ENCODE data around the gene UBAP2. TPM values are rescaled to one million over a fixed set of nuclear protein-coding genes. Genes with fewer than 3 reads are reported as not detected.

The UBAP2 gene
- polyA plus RNA-seq, 1 of the 3 experiments (the other 2 are of a cell fraction), result 15.8 TPM

DNA sequence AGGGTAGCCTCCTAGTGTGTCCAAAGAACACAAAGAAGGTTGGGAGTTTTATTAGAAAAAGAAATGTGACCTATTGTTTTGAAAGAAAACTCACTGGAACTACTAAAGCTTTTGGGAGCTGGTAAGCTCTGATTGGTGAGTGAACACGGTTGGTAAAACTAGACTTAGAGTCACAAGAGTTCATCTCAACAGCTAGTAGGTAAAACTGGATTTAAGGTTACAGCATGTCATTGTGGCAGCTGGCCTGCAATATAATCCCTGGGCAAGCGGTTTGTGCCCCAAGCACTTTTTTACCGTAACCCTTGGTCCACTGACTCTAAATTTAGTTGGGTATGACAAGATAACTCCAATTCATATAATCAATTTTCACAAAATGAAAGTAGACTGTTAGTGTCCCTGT is 47.4 kb downstream of the UBAP2 start:
- Histone ChIP-seq H3K9me2 (no peaks in the 10 kb centered on the region), H3F3A (replicated peaks; ENCODE audit: insufficient read depth) (peaks cover 4% of the 10 kb centered on the region), H2AFZ (ENCODE audit: low read depth) (no peak overlapping the region), H4K20me1 (ENCODE audit: insufficient read depth) (no peaks in the 10 kb centered on the region), H3K79me2 (ENCODE audit: insufficient read depth) (peaks cover 28% of the 10 kb centered on the region; the same call in 1 of the 2 replicates), H3K36me3 (replicated peaks in 1 of 2; ENCODE audit: control insufficient read depth in 1 of 2, insufficient read depth in 2 of 2, low read length in 1 of 2) (peaks cover 16 to 34% of the 10 kb centered on the region in 2 experiments), H3K27me3 (ENCODE audit: insufficient read depth) (no peaks in the 10 kb centered on the region), H3K4me2 (no peak overlapping the region), H3K9ac (no peak overlapping the region), H3K4me1 (ENCODE audit: control insufficient read depth in 1 of 2, insufficient read depth in 2 of 2, low read depth in 1 of 2, low read length in 1 of 2) (no peaks in the 10 kb centered on the region), H3K4me3 (ENCODE audit: low read depth in 2 of 2, low read length in 1 of 2) (no peak overlapping the region), H3K9me3 (no peaks in the 10 kb centered on the region), H3K27ac (ENCODE audit: low read depth in 2 of 2, low read length in 1 of 2) (no peak overlapping the region)
- no peak for DNase-seq
- ChIA-PET CTCF (no interaction called here), POLR2A (no interaction called here)
- TF ChIP-seq EP300 (IDR thresholded peaks at IDR 0.05; ENCODE audit: borderline replicate concordance in 1 of 2, low read depth in 1 of 2, low read length in 1 of 2), result no peak
- no peak for TF ChIP-seq JUND (IDR thresholded peaks at IDR 0.05)
- no peak for TF ChIP-seq PBX3 (IDR thresholded peaks at IDR 0.05)
- TF ChIP-seq TCF12 (IDR thresholded peaks at IDR 0.05), result no peak
- TF ChIP-seq, protein P1, sequence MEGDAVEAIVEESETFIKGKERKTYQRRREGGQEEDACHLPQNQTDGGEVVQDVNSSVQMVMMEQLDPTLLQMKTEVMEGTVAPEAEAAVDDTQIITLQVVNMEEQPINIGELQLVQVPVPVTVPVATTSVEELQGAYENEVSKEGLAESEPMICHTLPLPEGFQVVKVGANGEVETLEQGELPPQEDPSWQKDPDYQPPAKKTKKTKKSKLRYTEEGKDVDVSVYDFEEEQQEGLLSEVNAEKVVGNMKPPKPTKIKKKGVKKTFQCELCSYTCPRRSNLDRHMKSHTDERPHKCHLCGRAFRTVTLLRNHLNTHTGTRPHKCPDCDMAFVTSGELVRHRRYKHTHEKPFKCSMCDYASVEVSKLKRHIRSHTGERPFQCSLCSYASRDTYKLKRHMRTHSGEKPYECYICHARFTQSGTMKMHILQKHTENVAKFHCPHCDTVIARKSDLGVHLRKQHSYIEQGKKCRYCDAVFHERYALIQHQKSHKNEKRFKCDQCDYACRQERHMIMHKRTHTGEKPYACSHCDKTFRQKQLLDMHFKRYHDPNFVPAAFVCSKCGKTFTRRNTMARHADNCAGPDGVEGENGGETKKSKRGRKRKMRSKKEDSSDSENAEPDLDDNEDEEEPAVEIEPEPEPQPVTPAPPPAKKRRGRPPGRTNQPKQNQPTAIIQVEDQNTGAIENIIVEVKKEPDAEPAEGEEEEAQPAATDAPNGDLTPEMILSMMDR (IDR thresholded peaks at IDR 0.05), result no peak
- no peak for TF ChIP-seq SMC3 (IDR thresholded peaks at IDR 0.05; ENCODE audit: low read depth, low read length)
- no peak for TF ChIP-seq NFIC (IDR thresholded peaks at IDR 0.05; ENCODE audit: borderline replicate concordance)
- TF ChIP-seq, protein P2, sequence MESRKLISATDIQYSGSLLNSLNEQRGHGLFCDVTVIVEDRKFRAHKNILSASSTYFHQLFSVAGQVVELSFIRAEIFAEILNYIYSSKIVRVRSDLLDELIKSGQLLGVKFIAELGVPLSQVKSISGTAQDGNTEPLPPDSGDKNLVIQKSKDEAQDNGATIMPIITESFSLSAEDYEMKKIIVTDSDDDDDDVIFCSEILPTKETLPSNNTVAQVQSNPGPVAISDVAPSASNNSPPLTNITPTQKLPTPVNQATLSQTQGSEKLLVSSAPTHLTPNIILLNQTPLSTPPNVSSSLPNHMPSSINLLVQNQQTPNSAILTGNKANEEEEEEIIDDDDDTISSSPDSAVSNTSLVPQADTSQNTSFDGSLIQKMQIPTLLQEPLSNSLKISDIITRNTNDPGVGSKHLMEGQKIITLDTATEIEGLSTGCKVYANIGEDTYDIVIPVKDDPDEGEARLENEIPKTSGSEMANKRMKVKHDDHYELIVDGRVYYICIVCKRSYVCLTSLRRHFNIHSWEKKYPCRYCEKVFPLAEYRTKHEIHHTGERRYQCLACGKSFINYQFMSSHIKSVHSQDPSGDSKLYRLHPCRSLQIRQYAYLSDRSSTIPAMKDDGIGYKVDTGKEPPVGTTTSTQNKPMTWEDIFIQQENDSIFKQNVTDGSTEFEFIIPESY (IDR thresholded peaks at IDR 0.05; ENCODE audit: borderline replicate concordance, low read depth), result no peak
- no peak for TF ChIP-seq CHD2 (IDR thresholded peaks at IDR 0.05; ENCODE audit: low read length, partially characterized antibody)
- no peak for TF ChIP-seq RXRA (IDR thresholded peaks at IDR 0.05; ENCODE audit: borderline replicate concordance, low read depth)
- no peak for TF ChIP-seq TAF1 (IDR thresholded peaks at IDR 0.05; ENCODE audit: borderline replicate concordance, low read depth, low read length)
- no peak for TF ChIP-seq MAX (IDR thresholded peaks at IDR 0.05; ENCODE audit: low read depth)
- 93% methylated on average over 3 of the region's 3 CpGs for WGBS (ENCODE audit: low lambda C conversion rate)

DNA sequence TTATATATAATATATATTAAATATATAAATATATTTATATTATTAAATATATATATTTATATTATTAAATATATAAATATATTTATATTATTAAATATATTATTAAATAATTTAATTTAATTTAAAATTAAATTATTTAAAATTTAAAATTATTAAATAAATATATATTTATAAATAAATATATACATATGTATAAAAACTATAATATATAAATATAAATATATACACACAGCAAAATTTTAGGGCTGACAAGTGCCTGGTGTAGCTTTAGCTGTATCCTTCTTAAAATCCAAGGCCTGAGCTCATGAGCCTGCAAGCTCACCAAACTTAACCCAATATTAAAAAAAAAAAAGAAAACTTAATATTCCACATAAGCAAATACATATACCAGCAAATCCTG is 53.2 kb downstream of the UBAP2 start:
- no peak overlapping the region for H3K9ac ChIP-seq
- H3K79me2 ChIP-seq (ENCODE audit: insufficient read depth), result peaks cover 16% of the 10 kb centered on the region
- no peak for DNase-seq
- H3K9me2 ChIP-seq, result no peaks in the 10 kb centered on the region
- H2AFZ ChIP-seq (ENCODE audit: low read depth), result no peak overlapping the region
- no peak overlapping the region for H3K4me2 ChIP-seq
- H3K4me1 ChIP-seq (ENCODE audit: control insufficient read depth in 1 of 2, insufficient read depth in 2 of 2, low read depth in 1 of 2, low read length in 1 of 2), result no peaks in the 10 kb centered on the region
- CTCF ChIA-PET, result interaction anchor here (0.7 kb wide), 1 partner anchor 372 kb away, joined by 4 read pairs; no protein-coding TSS in a partner anchor
- no peaks in the 10 kb centered on the region for H3K27me3 ChIP-seq (ENCODE audit: insufficient read depth)
- POLR2A ChIA-PET, result no interaction called here
- H3K4me3 ChIP-seq (ENCODE audit: low read depth in 2 of 2, low read length in 1 of 2), result no peak overlapping the region
- H4K20me1 ChIP-seq (ENCODE audit: insufficient read depth), result no peaks in the 10 kb centered on the region
- peaks cover 33 to 59% of the 10 kb centered on the region in 2 experiments for H3K36me3 ChIP-seq (replicated peaks in 1 of 2; ENCODE audit: control insufficient read depth in 1 of 2, insufficient read depth in 2 of 2, low read length in 1 of 2)
- H3F3A ChIP-seq (replicated peaks; ENCODE audit: insufficient read depth), result peaks cover 3% of the 10 kb centered on the region
- no peak for TF ChIP-seq EP300 (IDR thresholded peaks at IDR 0.05; ENCODE audit: borderline replicate concordance in 1 of 2, low read depth in 1 of 2, low read length in 1 of 2)
- TF ChIP-seq SIN3A (IDR thresholded peaks at IDR 0.05; ENCODE audit: borderline replicate concordance, low read depth, low read length), result no peak
- TF ChIP-seq RAD21 (IDR thresholded peaks at IDR 0.05; ENCODE audit: low read length), result no peak
- no peak for TF ChIP-seq FOSL2 (IDR thresholded peaks at IDR 0.05; ENCODE audit: borderline replicate concordance, low read depth)
- no peak for TF ChIP-seq TCF12 (IDR thresholded peaks at IDR 0.05)
- no peak for TF ChIP-seq ELF1 (IDR thresholded peaks at IDR 0.05)
- no peak for TF ChIP-seq SMC3 (IDR thresholded peaks at IDR 0.05; ENCODE audit: low read depth, low read length)
- no peaks in the 10 kb centered on the region for H3K9me3 ChIP-seq
- no peak overlapping the region for H3K27ac ChIP-seq (ENCODE audit: low read depth in 2 of 2, low read length in 1 of 2)
